Stimulated activated CD8-positive, alpha-beta memory T cell treated with anti-CD3 and anti-CD28 coated beads, Interleukin-4, amount 100 ng/mL, for 48 hours (primary cell): ENCODE data around the gene DYRK2.

ENCODE experiments used
- DNase-seq: peaks from one replicate; pipeline ENCODE4 v3.0.0-alpha.2; 2020

DYRK2 gene

DNA sequence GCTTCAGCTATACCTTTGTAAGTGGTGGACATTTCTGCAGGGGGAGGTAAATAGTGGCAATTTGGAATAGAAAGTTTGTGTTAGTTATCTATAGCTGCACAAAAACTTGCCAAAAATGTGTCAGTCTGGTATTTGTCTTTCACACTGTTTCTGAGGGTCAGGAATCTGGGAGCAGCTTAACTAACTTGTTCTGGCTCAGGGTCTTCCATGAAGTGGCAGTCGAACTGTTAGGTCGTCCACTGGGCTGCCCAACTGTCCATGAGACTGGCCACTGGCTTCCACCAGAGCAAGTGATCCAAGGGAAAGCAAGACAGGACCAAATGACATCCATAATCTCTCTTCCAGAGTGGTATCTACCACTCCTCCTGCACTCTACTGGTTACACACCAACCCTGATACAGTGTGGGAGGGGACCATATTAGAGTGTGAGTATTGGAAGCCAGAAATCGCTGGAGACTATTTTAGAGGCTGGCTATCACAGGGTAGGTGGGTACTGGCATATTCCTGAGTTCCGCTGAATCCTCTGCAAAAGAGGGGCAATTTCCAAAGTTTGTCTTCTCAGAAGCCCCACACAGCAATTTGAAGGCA lies 60.9 kb downstream of the DYRK2 start:
- no peak for DNase-seq

- DNase-seq, result no peak
Observed at GRCh38 chr12:67710582-67710981, 62.0 kb downstream of the DYRK2 start.

DNA sequence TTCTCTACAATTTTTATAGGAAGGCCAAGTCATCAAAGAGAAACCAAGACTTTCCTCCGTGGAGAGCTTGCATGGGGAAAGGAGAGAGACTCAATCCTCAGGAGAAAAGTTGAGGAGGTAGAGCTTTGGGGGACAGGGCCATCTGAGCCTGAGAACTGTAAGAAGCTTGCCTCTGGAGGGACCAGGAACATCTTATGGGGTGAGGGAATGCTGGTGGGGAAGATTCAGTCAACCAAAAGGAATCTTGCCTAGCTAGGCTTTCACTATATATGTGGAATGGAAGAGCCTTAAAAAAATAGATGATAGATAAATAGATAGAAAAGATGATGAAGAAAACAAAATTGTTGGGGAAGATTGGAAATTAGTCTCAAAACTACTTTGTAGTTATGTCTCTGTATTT lies 63.5 kb downstream of the DYRK2 start:
- no peak for DNase-seq

DNA sequence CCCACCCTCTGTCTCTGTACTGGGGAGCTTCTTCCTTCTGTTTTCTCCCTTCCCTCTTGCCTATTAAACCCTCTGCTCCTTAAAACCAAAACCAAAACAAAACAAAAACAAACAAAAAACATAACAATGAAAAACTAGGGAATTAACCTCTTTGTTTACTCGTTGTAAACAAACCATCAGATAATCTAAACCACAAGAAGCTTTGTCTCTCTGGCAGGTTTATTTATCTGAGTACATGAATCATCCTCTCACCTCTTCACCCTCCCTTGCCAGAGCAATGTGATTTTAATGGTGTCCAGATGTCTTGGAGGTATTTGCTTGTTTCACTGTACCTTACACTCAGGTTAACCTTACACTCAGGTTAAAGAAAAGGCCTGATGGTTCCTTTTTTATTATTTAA lies 66.1 kb downstream of the DYRK2 start:
- no peak for DNase-seq
